ENCODE measurements around the gene MAPK8IP3. TPM values are rescaled to one million over a fixed set of nuclear protein-coding genes. Genes with fewer than 3 reads are reported as not detected.
"Not testable (repeated sequence)": the region's sequence is repeated elsewhere in the genome, so short reads cannot be mapped to it uniquely, and the experiment has no call there.

Gene MAPK8IP3
- total RNA-seq, 1 donor from 2014 or later, result 37.5 TPM

DNA sequence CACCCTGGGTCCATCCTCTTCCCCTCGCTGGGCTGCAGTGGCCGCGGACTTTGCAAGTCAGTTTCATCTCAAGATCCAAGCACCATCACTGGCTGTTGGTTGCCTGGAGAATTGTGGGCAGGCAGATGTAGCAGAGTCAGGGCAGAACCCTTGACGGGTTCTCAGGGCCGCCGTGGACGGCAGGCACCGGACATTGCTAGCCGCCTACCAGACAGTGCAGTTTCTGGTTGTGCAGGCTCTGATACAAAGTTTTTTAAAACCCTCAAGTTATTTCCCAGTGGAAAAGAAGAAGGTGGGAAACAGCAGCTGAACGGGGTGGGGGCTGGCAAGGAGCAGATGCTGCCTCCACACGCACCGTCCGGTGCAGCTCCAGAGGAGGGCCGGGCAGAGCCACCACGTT lies 3.4 kb downstream of the MAPK8IP3 start:
- no peak overlapping the region for H3K4me3 ChIP-seq (ENCODE audit: low read depth, low read length)
- TF ChIP-seq, protein P1, sequence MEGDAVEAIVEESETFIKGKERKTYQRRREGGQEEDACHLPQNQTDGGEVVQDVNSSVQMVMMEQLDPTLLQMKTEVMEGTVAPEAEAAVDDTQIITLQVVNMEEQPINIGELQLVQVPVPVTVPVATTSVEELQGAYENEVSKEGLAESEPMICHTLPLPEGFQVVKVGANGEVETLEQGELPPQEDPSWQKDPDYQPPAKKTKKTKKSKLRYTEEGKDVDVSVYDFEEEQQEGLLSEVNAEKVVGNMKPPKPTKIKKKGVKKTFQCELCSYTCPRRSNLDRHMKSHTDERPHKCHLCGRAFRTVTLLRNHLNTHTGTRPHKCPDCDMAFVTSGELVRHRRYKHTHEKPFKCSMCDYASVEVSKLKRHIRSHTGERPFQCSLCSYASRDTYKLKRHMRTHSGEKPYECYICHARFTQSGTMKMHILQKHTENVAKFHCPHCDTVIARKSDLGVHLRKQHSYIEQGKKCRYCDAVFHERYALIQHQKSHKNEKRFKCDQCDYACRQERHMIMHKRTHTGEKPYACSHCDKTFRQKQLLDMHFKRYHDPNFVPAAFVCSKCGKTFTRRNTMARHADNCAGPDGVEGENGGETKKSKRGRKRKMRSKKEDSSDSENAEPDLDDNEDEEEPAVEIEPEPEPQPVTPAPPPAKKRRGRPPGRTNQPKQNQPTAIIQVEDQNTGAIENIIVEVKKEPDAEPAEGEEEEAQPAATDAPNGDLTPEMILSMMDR (conservative IDR thresholded peaks at IDR 0.05; ENCODE audit: low read depth, low read length), result no peak
- no peak for DNase-seq (ENCODE audit: low read depth)

DNA sequence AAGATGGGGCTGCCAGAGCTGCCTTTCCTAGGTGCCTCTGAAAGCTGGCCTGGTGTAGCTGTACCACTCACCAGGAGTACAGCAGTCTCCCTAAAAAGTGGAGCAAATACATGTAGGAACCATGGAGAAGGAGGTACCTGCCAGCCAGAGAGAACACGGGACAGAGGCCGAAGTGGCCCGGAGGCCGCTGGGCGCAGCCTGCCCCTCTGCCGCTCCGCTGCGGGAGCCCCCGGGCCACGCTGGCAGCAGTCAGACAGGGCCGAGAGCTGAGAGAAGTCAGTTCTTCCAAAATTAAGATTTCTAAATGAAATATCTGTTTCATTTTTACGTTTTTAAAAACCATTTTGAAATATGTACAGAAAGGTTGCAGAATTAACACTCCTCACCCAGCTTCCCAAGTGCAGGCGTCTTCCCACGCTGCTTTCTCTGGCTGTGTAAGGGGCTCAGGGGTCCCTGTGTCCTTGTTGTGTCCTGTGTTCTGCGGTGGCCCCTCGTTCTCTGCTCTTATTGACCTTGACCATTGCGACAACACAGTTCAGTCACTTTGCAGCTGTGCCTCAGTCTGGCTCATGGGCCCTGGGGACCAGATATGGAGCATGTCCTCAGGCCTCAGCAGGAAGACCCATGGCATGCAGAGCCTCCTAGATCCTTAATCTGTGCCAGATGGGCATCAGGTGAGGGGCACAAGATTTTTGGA lies 5.0 kb downstream of the MAPK8IP3 start:
- TF ChIP-seq, protein P1 (conservative IDR thresholded peaks at IDR 0.05; ENCODE audit: low read depth, low read length), result no peak

DNA sequence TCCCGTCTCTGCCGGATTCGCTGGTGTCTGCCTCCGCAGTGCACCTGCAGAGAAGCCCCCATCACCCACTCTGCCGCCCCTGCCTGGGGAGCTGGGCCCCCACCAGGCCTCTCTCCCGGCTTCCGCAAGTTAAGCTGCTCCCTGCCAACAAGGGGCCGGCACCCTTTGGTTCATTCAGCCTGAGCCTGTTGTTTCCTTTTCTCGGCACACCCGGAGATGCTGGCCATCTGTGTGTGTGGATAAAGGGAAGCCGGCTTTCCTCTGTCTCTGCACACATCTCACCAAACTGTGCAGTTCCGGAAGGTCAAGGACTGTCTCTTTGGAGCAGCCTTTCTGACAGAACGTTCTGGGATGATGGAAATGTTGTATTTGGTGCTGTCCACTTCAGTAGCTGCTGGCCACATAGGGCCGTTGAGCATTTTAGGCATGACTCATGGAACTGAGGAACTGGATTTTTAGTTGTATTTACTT lies 6.8 kb downstream of the MAPK8IP3 start:
- DNase-seq (ENCODE audit: low read depth), result no peak
- H3K4me3 ChIP-seq (ENCODE audit: low read depth, low read length), result no peak overlapping the region
- TF ChIP-seq, protein P1 (conservative IDR thresholded peaks at IDR 0.05; ENCODE audit: low read depth, low read length), result no peak

More for the DNA sequence above, 5.0 kb downstream of the MAPK8IP3 start:
- no peak overlapping the region for H3K4me3 ChIP-seq (ENCODE audit: low read depth, low read length)
- DNase-seq (ENCODE audit: low read depth), result no peak

DNA sequence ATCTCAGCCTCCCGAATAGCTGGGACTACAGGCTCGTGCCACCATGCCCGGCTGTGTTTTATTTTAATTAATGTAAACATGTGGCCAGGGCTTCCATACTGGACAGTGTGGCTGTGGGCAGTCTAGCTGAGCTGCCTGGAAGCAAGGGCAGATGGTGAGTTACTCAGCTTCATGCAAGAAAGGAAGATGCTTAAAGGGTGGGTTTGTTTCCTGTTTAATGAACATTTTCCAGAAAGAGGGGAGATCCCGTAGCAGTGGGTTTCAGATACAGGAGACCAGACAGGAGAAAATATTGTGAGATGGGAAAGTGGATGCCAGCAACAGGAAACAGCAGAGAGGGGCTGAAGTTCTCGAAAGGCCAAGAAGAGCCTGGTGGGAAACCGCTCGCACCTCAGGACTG lies 7.3 kb downstream of the MAPK8IP3 start:
- H3K4me3 ChIP-seq (ENCODE audit: low read depth, low read length), result no peak overlapping the region
- no peak for DNase-seq (ENCODE audit: low read depth)
- TF ChIP-seq, protein P1 (conservative IDR thresholded peaks at IDR 0.05; ENCODE audit: low read depth, low read length), result no peak

DNA sequence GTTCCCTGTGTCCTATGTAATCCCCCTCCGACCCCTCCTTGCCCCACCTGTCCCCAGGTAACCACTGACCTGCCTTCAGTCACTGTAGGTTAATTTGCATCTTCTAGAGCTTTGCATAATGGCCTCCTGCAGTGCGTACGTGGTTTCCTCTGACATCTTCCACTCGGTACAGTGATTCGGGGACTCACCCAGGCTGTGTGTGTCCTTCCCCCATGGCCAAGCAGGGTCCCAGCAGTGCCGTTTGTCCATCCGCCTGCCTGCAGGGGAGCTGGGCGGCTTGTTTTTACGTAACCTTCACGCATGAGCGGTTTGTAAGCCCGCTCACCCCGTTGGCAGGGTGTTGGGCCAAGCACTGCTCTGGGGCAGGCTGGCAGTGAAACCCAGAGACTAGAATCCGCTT lies 7.9 kb downstream of the MAPK8IP3 start:
- DNase-seq (ENCODE audit: low read depth), result no peak
- TF ChIP-seq, protein P1 (conservative IDR thresholded peaks at IDR 0.05; ENCODE audit: low read depth, low read length), result no peak

DNA sequence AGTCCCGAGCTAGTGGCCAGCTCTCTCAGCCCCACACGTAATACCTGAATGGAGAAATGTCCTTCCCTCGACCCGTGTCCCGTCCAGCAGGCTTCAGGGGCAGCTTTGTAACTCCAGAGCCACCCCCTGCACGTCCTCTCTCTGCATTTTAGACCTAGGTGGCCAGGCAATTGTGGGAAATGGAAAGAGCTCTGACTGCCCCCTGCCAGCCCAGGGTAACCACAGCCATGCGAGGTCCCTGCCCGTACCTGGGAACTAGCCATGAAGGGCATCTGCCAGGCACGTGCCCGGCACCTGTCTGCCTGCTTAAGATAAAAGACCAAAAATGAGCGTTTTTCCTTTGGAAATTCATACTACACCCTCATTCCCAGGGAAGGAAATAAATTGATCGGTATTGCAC lies 9.2 kb downstream of the MAPK8IP3 start:
- TF ChIP-seq, protein P1 (conservative IDR thresholded peaks at IDR 0.05; ENCODE audit: low read depth, low read length), result no peak
- no peak overlapping the region for H3K4me3 ChIP-seq (ENCODE audit: low read depth, low read length)
- DNase-seq (ENCODE audit: low read depth), result no peak

More for the DNA sequence above, 7.9 kb downstream of the MAPK8IP3 start:
- peak overlapping the region; percentile 20 for H3K4me3 ChIP-seq (ENCODE audit: low read depth, low read length)

DNA sequence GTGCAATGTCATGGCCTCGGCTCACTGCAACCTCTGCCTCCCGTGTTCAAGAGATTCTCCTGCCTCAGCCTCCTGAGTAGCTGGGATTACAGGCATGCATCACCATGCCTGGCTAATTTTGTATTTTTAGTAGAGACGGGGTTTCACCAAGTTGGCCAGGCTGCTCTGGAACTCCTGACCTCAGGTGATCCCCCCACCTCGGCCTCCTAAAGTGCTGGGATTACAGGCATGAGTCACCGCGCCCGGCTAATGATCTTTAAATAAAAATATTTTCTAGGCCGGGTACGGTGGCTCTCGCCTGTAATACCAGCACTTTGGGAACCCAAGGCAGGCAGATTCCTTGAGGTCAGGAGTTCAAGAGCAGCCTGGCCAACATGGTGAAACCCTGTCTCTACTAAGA lies 12.2 kb downstream of the MAPK8IP3 start:
- not testable (repeated sequence) for DNase-seq (ENCODE audit: low read depth); H3K4me3 ChIP-seq (ENCODE audit: low read depth, low read length)

DNA sequence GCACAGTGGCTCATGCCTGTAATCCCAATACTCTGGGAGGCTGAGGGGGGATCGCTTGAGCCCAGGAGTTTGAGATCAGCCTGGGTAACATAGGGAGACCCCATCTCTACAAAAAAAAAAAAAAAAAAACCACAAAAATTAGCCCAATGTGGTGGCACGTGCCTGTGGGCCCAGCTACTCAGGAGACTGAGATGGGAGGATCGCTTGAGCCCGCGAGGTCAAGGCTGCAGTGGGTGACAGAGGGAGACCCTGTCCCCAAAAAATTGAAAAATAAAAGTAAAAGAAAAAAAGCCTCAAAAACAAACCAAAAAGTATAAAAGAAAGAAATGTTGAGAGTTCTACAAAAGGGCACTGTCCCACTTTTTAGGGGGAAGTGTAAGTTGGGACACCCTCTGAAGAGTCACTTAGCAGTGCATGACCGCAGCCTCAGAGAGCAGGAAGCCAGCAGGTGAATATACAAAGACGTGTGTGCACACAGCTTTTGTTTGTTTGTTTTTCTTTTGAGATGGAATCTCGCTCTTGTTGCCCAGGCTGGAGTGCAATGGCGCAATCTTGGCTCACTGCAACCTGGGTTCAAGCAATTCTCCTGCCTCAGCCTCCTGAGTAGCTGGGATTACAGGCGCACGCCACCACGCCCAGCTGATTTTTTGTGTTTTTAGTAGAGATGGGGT lies 13.7 kb downstream of the MAPK8IP3 start:
- not testable (repeated sequence) for DNase-seq (ENCODE audit: low read depth); H3K4me3 ChIP-seq (ENCODE audit: low read depth, low read length)

Data from epithelial cell of proximal tubule (primary cell).